ENCODE data around the gene UBE2Q1.

Gene UBE2Q1

DNA sequence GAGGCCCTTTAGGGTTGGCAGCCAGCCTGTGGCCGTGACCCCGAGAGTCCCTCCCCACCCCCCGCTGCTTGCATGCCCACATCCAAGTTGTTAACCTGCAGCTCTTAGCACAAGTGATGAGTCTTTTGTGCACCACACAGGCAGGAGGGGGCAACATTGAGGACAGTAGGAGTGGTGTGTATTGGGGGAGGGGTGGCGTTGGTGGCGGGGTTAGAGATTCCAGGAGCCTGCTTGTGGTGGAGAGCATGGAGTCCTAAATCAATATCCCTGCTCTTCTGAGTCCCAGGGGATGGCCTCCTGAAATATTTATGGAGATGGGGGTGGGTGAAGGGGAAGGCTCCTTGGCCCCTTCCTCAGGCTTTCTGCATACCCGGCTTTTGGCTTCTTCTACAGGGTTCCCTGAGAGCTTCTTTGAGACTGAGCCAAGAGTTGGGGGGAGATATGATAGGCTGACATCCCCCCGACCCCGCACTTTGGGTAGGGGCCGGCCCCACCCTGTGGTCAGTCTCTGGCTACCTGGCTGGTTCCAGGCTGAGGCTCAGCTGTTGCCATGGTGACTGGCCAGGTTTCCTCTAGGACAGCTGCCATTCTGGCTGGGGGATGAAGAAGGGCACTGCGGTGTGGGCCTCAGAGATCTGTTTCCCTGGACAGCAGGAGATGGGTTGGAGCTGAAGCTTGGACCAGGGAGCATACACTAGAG lies 14.2 kb upstream of the UBE2Q1 start:
- peaks cover 14% of the 10 kb centered on the region for H3K27me3 ChIP-seq (ENCODE audit: insufficient read depth, low read length, poor library complexity)
- no peak overlapping the region for H3K9ac ChIP-seq (ENCODE audit: low read depth, low read length)
- DNase-seq = no peak
- no peaks in the 10 kb centered on the region for H3K79me2 ChIP-seq (ENCODE audit: insufficient read depth, low read length)
- no peak for ATAC-seq (ENCODE audit: insufficient read depth, low read depth)
- peaks cover 36% of the 10 kb centered on the region for H4K20me1 ChIP-seq (ENCODE audit: insufficient read depth, low read length)
- no peaks in the 10 kb centered on the region for H3K36me3 ChIP-seq (ENCODE audit: insufficient read depth, low read length)
- H3K4me1 ChIP-seq (ENCODE audit: insufficient read depth, low read length) = peaks cover 6% of the 10 kb centered on the region
- H2AFZ ChIP-seq (ENCODE audit: low read depth, low read length) = no peak overlapping the region
- no peak overlapping the region for H3K4me2 ChIP-seq (ENCODE audit: insufficient read depth, low read length)
- H3K9me3 ChIP-seq (ENCODE audit: insufficient read depth, low read length, severe bottlenecking) = no peaks in the 10 kb centered on the region
- H3K27ac ChIP-seq (ENCODE audit: low read length) = no peak overlapping the region
- TF ChIP-seq EZH2 (IDR thresholded peaks at IDR 0.05; ENCODE audit: borderline replicate concordance, low read depth, low read length, severe bottlenecking) = no peak
- TF ChIP-seq, protein P1, sequence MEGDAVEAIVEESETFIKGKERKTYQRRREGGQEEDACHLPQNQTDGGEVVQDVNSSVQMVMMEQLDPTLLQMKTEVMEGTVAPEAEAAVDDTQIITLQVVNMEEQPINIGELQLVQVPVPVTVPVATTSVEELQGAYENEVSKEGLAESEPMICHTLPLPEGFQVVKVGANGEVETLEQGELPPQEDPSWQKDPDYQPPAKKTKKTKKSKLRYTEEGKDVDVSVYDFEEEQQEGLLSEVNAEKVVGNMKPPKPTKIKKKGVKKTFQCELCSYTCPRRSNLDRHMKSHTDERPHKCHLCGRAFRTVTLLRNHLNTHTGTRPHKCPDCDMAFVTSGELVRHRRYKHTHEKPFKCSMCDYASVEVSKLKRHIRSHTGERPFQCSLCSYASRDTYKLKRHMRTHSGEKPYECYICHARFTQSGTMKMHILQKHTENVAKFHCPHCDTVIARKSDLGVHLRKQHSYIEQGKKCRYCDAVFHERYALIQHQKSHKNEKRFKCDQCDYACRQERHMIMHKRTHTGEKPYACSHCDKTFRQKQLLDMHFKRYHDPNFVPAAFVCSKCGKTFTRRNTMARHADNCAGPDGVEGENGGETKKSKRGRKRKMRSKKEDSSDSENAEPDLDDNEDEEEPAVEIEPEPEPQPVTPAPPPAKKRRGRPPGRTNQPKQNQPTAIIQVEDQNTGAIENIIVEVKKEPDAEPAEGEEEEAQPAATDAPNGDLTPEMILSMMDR (IDR thresholded peaks at IDR 0.05; ENCODE audit: borderline replicate concordance, extremely low read depth, low read length, poor library complexity, severe bottlenecking) = no peak
- H3K4me3 ChIP-seq (ENCODE audit: low read depth in 1 of 2, low read length in 2 of 2) = no peak overlapping the region

DNA sequence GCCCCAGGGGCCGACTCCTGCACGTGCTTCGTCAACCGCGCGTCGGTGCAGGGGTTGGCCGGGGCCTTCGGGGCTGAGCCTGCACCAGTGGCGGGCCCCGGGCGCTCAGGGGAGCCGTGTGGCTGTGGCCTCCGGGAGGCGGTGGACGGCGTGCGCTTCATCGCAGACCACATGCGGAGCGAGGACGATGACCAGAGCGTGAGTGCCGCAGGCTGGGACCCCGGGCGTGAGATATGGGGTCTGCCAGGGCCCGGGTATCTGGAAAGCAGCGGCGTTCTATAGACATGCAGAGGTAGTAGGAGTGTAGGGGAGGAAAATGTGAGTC lies 13.5 kb upstream of the UBE2Q1 start:
- Histone ChIP-seq H3K4me2 (ENCODE audit: insufficient read depth, low read length) (no peak overlapping the region), H2AFZ (ENCODE audit: low read depth, low read length) (no peak overlapping the region), H3K4me3 (ENCODE audit: low read depth in 1 of 2, low read length in 2 of 2) (no peak overlapping the region), H3K27ac (ENCODE audit: low read length) (no peak overlapping the region), H3K9me3 (ENCODE audit: insufficient read depth, low read length, severe bottlenecking) (no peaks in the 10 kb centered on the region), H3K36me3 (ENCODE audit: insufficient read depth, low read length) (no peaks in the 10 kb centered on the region), H4K20me1 (ENCODE audit: insufficient read depth, low read length) (peaks cover 34% of the 10 kb centered on the region), H3K27me3 (ENCODE audit: insufficient read depth, low read length, poor library complexity) (peaks cover 17% of the 10 kb centered on the region), H3K79me2 (ENCODE audit: insufficient read depth, low read length) (no peaks in the 10 kb centered on the region), H3K4me1 (ENCODE audit: insufficient read depth, low read length) (peaks cover 7% of the 10 kb centered on the region), H3K9ac (ENCODE audit: low read depth, low read length) (no peak overlapping the region)
- DNase-seq (no peak), ATAC-seq (ENCODE audit: insufficient read depth, low read depth) (no peak)
- TF ChIP-seq, protein P1 (IDR thresholded peaks at IDR 0.05; ENCODE audit: borderline replicate concordance, extremely low read depth, low read length, poor library complexity, severe bottlenecking) = no peak
- TF ChIP-seq EZH2 (IDR thresholded peaks at IDR 0.05; ENCODE audit: borderline replicate concordance, low read depth, low read length, severe bottlenecking) = no peak

DNA sequence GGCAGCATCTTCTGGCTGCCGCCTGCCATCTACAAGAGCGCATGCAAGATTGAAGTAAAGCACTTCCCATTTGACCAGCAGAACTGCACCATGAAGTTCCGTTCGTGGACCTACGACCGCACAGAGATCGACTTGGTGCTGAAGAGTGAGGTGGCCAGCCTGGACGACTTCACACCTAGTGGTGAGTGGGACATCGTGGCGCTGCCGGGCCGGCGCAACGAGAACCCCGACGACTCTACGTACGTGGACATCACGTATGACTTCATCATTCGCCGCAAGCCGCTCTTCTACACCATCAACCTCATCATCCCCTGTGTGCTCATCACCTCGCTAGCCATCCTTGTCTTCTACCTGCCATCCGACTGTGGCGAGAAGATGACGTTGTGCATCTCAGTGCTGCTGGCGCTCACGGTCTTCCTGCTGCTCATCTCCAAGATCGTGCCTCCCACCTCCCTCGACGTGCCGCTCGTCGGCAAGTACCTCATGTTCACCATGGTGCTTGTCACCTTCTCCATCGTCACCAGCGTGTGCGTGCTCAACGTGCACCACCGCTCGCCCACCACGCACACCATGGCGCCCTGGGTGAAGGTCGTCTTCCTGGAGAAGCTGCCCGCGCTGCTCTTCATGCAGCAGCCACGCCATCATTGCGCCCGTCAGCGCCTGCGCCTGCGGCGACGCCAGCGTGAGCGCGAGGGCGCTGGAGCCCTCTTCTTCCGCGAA lies 12.9 kb upstream of the UBE2Q1 start:
- TF ChIP-seq, protein P1 (IDR thresholded peaks at IDR 0.05; ENCODE audit: borderline replicate concordance, extremely low read depth, low read length, poor library complexity, severe bottlenecking) = no peak
- TF ChIP-seq EZH2 (IDR thresholded peaks at IDR 0.05; ENCODE audit: borderline replicate concordance, low read depth, low read length, severe bottlenecking) = no peak
- H3K27me3 ChIP-seq (ENCODE audit: insufficient read depth, low read length, poor library complexity) = peaks cover 17% of the 10 kb centered on the region
- no peak for ATAC-seq (ENCODE audit: insufficient read depth, low read depth)
- H3K9me3 ChIP-seq (ENCODE audit: insufficient read depth, low read length, severe bottlenecking) = no peaks in the 10 kb centered on the region
- no peaks in the 10 kb centered on the region for H3K36me3 ChIP-seq (ENCODE audit: insufficient read depth, low read length)
- peaks cover 29% of the 10 kb centered on the region for H4K20me1 ChIP-seq (ENCODE audit: insufficient read depth, low read length)
- DNase-seq = no peak
- H2AFZ ChIP-seq (ENCODE audit: low read depth, low read length) = no peak overlapping the region
- no peaks in the 10 kb centered on the region for H3K79me2 ChIP-seq (ENCODE audit: insufficient read depth, low read length)
- peaks cover 7% of the 10 kb centered on the region for H3K4me1 ChIP-seq (ENCODE audit: insufficient read depth, low read length)
- H3K4me2 ChIP-seq (ENCODE audit: insufficient read depth, low read length) = no peak overlapping the region
- H3K9ac ChIP-seq (ENCODE audit: low read depth, low read length) = no peak overlapping the region
- H3K4me3 ChIP-seq (ENCODE audit: low read depth in 1 of 2, low read length in 2 of 2) = no peak overlapping the region
- H3K27ac ChIP-seq (ENCODE audit: low read length) = no peak overlapping the region
